DMS153 treated with DMSO at 0.1 percent for 48 hours (cell line): Measurements from ENCODE around the gene VWC2L.

ENCODE experiments used
- DNase-seq: peaks from one replicate; lab custom pipeline; 2025; ENCODE audit not compliant: unreplicated experiment; lab: John Stamatoyannopoulos, UW

Gene VWC2L

GRCh38 chr2:214533541-214533940 is 122.7 kb downstream of the VWC2L start:
- no peak for DNase-seq

- DNase-seq: no peak
Measured at GRCh38 chr2:214536625-214537024, 125.8 kb downstream of the VWC2L start.

GRCh38 chr2:214537929-214538328 is 127.1 kb downstream of the VWC2L start:
- no peak for DNase-seq

GRCh38 chr2:214542295-214542694 is 131.4 kb downstream of the VWC2L start:
- no peak for DNase-seq

- DNase-seq: no peak
Measured at GRCh38 chr2:214542866-214543265, 132.0 kb downstream of the VWC2L start.

DNA sequence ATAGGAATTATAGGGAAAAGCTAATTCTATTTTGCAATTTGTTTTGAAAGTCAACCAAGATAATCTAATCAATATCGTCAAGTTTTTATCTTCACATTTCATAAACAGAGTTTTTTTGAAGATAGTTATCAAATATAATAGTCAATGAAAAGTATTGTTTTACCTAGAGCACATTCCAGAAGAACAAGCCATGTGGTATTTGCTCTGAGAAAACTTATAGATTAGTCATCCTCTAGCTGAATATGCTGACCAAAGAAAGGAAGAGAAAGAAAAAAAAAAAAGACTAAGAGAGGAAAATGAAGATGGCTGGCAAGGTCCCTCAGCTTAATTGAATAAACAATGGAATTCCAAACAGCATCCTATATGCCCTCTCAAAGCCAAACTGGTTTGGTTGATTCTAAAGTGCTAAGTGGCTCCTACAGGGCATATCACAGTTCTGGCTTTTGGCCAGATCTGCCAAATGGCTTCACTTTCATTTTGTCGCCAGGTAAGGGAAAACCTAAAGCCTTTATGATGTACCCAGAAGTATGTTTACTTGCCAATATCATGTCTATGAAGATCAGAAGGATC is 132.6 kb downstream of the VWC2L start:
- DNase-seq: peak; percentile 50

DNA sequence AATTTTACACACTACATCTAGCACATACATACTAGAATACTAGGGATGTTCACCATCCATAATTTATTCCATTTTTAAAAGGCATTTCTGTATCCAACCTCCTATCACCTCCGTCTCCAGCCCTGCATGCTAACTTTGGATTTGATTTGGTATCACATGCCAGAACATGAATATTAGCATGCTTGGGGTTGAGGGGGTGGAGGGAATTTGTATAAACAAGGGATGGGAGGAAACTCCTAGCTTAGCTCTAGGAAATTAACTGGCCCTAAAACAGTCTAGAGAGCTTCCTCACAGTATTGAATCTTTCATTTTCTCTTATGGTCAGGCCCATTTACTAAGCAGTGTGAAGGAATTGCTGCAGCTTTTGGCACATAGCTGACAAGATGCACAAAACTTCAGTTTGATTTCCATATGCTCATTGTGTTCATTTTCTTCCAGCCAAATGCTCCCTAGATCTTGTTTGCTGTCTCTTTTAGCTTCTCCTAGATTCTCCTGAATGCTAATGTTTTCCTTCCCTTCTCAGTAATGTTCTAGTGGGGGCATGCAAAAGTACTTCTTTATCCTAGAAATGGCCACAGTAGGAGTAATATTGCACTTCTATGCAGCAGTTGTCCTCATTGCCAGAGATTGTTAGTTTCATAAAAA is 135.2 kb downstream of the VWC2L start:
- DNase-seq: no peak

DNA sequence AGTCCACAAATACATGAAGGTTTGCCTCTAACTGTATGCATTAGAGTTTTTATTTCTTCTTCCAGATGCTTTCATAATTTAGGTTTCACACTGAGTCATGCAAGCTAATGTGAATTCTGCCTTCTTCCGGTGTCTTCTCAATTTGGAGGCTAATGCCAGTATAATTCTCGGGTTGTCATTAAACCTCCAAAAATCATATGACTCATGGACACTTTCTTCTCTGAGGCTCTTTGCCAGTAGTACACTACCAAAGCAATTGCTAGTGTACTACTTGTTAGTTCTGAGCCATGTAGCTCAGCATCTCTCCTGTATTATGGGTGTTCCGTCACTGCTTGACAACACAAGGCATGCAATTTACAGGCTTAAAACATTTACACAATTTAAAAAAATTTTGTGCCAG is 137.1 kb downstream of the VWC2L start:
- DNase-seq: no peak

DNA sequence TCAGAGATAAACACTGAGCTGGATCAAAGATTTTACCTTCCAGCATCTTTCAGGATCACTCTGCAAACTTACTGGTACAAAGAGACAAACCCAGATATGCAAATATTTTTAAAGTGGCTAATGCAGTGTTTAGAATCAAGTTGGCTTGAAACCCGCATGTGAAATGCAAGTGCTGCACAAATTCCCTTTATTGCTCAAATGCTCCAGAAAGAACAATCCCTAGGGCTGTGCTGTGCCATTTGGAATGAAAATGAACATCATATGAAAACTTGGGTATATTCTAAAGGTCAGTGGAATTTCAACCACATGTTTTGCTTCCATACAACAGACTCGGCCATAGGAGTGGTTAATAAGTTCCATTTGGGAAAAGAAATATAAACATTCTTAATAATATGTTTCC is 139.1 kb downstream of the VWC2L start:
- no peak for DNase-seq

GRCh38 chr2:214550786-214551185 is 139.9 kb downstream of the VWC2L start:
- no peak for DNase-seq

DNA sequence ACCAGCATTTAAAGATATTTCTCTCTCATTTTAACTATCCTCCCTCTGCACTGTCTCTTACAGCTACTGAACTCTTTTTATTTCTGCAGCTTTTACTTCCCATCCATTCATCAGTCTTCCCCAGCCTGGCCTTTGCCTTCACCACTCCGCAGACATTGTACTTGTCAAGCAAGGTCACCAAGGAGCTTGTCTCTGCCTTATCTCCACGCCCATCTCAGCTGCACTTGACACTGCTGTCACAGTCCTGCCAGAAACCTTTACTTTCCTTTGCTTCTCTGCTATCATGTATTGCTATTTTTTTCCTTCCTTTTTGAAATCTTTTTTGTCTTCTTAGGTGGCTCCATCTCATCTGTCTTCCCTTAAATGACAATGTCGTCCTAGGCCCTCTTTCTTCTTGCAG is 147.0 kb downstream of the VWC2L start:
- DNase-seq: no peak

DNA sequence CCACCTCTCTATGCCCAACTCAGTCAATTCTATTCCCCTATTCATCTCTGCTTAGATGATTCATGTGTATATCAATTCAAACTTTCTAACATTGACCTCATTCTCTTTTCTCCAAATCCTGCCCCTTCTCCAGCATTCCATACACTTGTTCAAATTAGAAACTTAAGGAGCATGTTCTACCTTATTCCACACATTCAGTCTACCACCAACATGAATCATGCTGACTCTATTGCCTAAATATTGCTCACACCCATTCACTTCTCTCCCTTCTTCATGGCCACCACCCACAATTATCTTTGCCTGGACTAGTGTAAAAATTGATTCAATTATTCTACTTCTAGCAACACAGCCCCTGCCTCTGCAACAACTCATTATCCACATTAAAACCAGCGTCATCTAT is 147.5 kb downstream of the VWC2L start:
- no peak for DNase-seq

DNA sequence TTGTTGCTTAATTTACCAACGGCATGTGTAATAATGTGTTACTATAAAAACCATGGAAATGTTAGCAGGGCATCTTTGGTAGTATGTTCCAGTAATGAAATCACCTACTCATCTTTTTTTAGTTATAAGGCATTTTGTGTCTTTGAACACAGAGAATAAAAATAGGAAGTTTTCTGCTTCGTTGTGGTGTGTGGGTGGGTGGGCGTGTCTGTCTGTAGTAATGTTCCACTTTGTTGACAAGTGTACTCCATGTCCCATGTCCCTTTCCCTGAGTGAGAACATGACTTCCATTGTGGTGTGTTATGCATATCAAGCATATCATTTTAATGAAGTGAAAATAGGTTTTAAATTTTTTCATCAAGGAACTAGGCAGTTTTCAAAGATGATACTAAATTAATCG is 149.3 kb downstream of the VWC2L start:
- no peak for DNase-seq

- no peak for DNase-seq
Measured at GRCh38 chr2:214560618-214561190, 149.8 kb downstream of the VWC2L start.

- no peak for DNase-seq
Measured at GRCh38 chr2:214565246-214565645, 154.4 kb downstream of the VWC2L start.

DNA sequence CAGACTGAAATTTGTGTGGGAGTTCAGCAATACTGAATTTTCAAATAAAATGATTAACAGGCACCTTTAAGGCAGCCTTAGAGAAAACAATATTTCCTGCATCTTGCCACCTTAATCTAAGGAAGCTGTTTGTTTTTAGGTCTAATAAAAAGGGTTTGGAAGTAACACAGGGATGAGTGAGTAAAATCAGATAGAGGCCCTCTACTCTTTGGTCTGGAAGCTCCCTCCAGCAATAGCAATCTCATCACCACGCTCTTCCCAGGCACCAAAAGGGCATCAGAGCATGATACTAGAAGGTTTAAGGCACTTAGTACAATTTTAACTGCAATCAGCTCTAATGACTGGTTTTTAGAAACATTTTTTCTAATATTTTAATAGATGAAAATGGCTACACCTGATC is 155.6 kb downstream of the VWC2L start:
- no peak for DNase-seq

- no peak for DNase-seq
Measured at GRCh38 chr2:214569419-214570035, 158.7 kb downstream of the VWC2L start.

GRCh38 chr2:214574084-214574781 is 163.4 kb downstream of the VWC2L start:
- no peak for DNase-seq

- DNase-seq: peak; percentile 16
Measured at GRCh38 chr2:214575030-214575429, 164.2 kb downstream of the VWC2L start.

DNA sequence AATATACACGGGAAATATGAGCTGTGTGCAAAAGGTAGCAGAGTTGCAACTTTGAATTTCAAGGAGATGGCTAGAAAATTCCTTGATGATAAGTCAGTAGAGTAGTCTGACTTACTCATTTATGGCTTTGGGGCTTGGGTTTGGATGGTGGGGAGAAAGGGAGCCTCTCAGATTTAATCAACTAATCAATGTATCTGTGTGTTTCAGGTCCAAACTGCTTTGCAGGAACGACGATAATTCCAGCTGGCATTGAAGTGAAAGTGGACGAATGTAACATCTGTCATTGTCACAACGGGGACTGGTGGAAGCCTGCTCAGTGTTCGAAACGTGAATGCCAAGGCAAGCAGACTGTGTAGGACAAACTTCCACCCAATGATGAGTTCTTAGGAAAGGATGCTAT is 164.6 kb downstream of the VWC2L start:
- no peak for DNase-seq

GRCh38 chr2:214577769-214578168 is 166.9 kb downstream of the VWC2L start:
- DNase-seq: no peak

DNA sequence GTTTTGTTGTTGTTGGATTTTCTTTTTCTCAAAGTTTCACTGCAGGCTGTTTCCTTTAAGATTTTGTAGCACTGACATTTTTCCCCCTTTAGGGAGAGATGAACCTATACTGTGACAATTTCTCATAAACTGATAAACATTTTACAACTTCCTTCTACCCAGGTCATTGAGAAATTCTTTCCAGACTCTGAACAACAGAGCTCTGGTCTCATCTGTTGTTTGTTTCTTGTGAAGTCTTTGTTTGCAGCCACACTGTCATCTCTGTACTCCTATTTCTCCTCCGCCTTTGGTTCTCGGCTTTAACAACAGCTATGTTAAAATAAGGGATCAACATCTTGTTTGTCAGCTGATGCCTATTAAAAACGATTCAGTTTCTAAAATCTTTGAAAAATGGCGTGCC is 167.6 kb downstream of the VWC2L start:
- DNase-seq: no peak
